ENCODE data around the gene ALOX5AP.
"Not testable (repeated sequence)": the region's sequence is repeated elsewhere in the genome, so short reads cannot be mapped to it uniquely, and the experiment has no call there.

The ALOX5AP gene

DNA sequence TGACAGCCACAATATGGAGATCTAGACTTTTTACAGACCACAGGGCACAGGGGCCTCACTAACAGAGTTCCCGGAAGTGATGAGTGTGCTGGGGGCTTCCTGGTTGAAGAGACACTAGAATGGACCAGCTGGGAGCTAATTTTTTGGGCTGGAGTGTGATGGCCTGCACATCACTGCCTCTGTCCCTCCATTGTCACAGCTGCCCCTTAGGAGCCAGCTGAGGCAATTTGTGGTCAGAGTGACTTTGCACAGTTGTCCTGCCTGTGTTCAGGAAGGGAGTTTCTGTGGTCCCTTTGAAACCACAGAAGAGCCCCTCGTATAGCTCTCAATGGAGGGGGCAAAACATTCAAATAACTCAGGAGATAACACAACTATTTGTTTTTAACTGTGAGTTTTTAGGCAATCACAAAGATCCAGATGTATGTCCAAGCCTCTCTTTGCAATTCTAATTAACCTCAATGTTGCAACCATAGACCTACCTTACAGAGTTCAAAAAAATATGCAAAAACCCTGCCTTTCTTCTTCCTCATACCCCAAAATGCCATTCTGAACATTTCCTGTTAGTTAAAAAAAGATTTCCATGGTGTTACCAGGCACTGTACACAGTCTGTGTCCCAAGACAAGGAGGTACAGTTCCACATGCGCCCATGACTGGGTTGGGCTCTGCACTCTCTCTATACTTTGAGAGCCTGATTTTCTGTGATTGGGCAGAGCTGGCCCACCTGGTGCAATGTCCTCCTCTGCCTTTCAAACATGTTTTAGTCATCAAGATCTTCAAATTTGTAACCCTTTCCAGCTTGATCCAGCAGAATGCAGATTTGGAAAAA, 2.4 kb downstream of the ALOX5AP start:
- DNase-seq (ENCODE audit: low read depth), result no peak

DNA sequence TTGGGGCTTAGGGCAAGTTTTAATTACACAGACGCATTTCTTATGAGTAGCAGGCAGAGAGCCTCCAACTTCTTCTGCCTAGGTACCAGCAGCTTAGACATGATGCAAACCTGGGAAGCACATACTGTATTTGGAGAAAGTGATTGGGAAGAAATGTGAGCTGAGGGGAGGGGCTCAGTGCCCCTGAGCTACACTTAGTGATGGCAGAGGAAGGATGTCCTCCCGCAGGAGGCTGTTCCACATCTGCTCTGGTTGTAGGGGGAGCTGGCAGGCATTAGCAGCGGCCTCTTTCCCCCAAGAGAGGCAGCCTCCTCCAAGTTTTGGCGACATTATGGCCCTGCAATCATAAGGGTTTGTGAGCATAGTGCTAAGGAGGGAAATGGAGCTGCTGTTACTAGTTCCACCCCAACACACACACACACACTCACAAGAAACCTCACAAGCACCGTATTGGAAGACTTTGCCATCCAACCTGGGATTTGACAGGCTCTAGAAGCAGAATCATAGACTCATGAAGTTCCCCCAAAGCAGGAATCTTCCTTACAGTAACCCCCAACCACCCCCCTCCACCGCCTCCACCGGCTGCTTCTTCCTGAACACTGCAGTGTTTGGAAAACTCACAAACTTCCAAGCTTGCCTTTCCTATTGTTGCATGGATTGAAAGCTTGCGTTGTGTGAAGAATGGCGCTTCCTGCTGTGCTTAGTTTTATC, 3.3 kb downstream of the ALOX5AP start:
- DNase-seq (ENCODE audit: low read depth), result no peak

GRCh38 chr13:30739237-30739528, 3.8 kb downstream of the ALOX5AP start:
- DNase-seq (ENCODE audit: low read depth), result no peak

DNA sequence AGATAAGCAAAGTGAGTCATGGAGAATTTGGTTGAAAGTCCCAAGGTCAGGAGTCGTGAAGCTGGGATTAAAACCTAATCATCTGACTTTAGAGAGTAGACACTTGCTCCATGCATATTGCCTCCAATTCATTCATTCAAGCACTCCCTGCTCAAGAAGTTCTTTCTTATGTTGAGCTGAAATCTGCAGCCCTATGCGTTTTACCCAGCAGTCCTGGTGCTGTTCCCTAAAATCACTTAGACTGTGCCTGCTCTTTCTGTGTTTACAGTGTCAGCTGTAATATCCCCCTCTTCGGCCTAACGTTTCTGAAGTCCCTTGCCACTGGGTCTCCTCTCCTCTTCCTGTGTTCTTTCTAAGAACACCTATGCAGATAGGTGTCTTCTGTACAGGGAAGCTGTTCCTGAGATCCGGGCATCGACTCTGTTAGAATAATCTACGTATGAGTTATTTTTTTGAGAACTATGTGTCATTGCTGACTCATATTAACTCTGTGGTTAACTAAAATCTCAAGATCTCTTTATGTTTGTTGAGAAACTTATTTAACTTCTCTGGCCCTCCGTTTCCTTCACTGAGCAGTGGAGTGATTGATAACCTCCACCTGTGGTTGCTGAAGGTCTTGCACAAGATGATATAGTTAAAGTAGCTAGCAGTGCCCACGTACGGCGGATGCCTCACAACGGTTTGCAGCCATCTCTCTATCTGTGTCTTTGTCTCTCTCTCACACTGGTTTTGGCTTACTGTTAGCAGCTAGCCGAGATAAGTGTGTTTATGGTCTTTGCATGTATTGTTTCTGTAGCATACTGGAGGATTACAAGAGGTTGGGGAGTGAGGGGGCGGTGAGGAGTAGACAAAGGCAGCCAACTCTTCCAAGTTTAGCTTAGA, 4.7 kb downstream of the ALOX5AP start:
- DNase-seq (ENCODE audit: low read depth), result no peak

DNA sequence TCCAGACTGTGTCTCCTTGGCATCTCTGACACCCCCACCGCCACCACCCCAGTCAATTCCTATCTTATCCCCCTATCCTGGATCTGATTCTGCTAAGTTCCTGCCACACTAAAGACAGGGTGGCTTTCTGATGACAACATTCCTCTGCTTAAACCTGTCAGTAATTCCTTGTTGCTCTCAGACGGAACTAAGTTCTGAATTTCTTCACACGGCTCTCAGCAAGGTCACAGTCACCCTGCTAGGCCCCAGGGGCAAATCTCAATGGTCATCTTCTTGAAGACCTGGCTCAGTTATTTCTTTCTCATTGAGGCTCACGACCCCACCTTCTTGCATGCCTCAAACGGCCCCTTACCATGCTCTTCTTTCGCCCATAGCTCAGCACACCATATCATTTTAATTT, 7.6 kb downstream of the ALOX5AP start:
- no peak for DNase-seq (ENCODE audit: low read depth)

GRCh38 chr13:30743319-30744055, 8.1 kb downstream of the ALOX5AP start:
- peak; percentile 85 for DNase-seq (ENCODE audit: low read depth)

DNA sequence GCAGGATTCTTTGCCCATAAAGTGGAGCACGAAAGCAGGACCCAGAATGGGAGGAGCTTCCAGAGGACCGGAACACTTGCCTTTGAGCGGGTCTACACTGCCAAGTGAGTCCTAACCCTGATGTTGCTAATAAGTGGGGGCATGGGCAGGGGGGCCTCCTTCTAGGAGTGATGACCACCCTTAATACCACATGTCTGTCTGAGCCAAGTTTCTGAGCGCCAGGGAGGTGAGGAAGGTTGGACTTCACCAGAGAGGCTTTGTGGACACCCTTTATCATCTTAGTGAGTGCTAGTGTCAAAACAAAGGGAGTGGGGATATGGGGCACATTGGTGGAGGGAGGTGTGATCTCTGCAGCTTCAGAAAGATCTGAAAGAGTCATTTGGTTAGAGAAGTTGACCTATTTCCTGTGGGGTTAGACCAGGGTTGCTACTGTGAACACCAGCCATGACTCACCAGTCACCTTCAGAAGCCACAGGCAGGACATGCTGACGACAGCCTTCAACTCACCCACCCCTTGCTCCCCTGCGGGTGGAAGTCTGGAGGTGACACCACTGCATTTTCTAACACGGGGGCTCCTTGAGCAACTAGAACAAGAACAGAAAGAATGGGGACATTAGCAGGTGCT, 8.8 kb downstream of the ALOX5AP start:
- DNase-seq (ENCODE audit: low read depth), result no peak

DNA sequence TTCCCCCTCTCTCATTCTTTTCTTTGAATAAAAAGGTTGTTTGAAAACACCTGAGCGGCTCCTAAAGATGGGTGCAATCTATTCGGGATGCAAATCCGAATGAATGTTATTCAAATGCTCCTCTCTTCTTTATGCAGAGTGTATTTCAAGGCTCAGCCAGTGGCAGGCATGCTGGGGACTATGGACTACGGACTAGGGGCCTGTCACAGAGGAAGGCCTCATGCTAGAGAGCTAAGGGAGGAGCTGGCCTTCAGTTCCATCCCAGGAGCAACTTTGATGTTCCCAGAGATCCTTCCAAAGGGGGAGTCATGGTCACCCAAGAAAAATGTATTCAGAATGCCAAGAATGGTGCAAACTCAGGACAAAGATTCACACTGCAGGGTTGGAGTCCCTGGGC, 9.3 kb downstream of the ALOX5AP start:
- DNase-seq (ENCODE audit: low read depth), result no peak

GRCh38 chr13:30745906-30746686, 10.8 kb downstream of the ALOX5AP start:
- no peak for DNase-seq (ENCODE audit: low read depth)

DNA sequence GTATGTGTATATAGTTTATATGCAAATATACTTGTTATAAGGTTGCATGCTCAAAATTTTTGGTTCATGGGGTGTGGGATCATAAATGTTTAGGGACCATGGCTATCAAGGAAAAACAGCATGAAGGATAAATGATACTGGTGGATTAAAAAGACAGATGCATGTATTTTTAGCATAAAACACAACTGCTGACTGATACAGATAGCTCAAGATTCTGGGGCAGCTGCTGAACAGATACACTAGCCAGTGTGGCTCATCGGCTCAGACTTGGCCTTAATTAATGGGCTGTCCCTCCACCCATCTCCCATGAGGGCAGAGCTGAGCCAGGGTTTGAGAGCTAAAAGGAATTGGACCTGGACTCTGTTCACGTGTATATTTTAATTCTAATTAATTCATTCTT, 11.4 kb downstream of the ALOX5AP start:
- DNase-seq (ENCODE audit: low read depth), result no peak

- not testable (repeated sequence) for DNase-seq (ENCODE audit: low read depth)
Measured at GRCh38 chr13:30747845-30748244, 12.5 kb downstream of the ALOX5AP start.

- DNase-seq (ENCODE audit: low read depth), result no peak
Measured at GRCh38 chr13:30748717-30749116, 13.4 kb downstream of the ALOX5AP start.

DNA sequence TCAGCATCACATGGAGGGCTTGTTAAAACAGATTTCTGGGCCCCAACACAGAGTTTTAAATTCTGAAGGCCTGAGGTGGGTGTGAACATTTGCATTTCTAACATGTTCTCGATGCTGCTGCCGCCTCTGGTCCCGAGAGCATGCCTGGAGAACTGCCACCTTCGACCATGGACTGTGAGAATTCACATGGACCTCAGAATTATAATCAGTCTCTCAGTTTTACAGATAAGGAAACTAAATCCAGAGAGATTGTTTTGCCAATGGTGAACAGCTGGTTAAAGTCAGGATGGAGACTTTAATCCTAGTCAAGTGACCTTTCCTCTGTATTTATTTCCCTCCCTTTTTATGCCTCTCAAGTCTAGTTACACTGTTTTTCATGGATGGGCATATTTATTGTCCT, 14.7 kb downstream of the ALOX5AP start:
- no peak for DNase-seq (ENCODE audit: low read depth)

GRCh38 chr13:30751183-30751933, 16.0 kb downstream of the ALOX5AP start:
- no peak for DNase-seq (ENCODE audit: low read depth)

GRCh38 chr13:30752201-30752797, 17.0 kb downstream of the ALOX5AP start:
- no peak for DNase-seq (ENCODE audit: low read depth)

DNA sequence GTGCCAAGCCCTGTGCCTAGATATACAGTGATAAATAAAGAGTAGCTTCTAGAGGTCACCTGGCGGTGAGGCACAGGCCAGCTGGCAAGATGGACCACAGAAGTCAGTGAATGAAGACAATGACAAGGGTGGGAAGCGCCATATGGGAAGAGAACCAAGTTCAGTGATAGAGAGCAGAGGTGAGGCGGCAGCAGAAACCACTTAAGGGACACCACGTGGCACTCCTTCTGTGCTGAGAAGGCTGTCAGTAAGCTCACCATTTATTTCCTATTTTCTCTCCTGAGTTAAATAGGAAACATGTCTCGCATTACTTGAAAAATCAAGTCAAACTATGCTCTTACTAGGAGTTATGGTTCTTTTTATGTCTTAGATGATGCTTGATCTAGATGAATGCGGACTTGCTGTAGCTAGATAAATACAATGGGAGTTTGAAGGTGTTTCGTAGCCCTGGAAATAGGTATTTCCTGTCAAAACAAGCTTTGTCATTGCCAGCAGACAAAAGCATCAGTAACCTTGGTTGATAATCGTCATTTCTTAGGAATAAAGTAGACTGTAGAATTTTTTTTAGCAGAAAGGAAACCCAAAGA, 17.8 kb downstream of the ALOX5AP start:
- no peak for DNase-seq (ENCODE audit: low read depth)

GRCh38 chr13:30755678-30756077, 20.3 kb downstream of the ALOX5AP start:
- no peak for DNase-seq (ENCODE audit: low read depth)

GRCh38 chr13:30757026-30757742, 21.8 kb downstream of the ALOX5AP start:
- DNase-seq (ENCODE audit: low read depth), result no peak

DNA sequence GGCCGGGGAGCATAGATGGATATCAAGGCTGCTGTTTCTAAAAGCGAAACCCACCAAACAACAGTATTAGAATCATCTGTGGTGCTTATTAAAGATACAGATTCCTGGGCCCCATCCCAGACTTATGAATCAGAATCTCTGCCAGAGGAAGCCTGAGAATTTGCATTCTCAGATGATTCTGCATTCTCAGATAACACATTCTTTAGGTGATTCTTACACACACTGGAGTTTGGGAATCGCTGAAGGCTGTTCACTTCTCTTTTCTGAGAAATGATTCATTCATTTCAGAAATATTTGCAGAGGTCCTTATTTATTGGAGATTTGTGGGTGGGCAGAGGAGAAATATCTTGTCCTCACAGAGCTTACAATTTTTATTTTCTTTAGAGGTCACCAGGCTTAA, 24.4 kb downstream of the ALOX5AP start:
- DNase-seq (ENCODE audit: low read depth), result no peak

Measured in HS-27A (cell line).